Measurements from ENCODE around the gene RNPS1. TPM values are rescaled to one million over a fixed set of nuclear protein-coding genes. Genes with fewer than 3 reads are reported as not detected.

RNPS1 gene
- total and polyA plus RNA-seq, 9 of the 15 experiments (the other 6 are each of a cell fraction or from before 2014, with no cell fraction given) = 44.9 to 338 (median 202) TPM

DNA sequence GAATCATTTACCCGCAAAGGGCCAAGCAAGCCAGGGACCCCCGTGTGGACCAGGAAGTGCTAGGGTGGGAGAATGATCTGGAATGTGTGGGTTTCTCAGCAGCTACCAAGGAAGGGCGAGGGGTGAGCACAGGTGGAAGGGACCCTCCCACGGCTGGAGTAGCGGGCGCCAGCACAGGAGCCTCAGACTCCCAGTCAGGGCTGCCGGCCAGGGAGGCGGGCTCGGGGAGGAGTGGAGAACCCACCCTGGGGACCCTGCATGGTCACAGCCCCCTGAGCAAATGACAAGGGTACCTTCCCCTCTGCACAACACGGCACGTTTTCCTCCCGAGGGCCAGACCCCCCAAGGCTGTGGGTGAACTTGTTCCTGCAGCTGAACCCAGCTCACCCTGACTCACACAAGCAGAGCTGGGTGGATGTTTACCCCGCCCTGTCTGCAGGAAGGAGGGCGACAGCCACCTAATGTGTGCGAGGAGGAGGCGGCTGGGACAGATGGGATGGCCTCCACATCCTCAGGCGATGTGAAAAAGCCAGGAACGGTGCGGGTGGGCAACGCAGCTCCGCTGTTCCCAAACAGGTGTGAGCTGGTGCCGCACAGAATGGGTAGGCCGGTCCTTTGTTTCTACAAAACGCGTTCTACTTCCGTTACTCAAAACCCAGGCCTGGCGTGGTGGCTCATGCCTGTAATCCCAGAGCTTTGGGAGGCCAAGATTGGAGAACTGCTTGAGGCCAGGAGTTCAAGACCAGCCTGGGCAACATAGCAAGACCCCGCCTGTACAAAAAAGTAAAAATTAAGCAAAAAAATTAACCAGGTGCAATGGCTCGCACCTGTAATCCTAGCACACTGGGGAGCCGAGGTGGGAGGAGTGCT is 22.8 kb downstream of the RNPS1 start:
- no peak for FAIRE-seq
- H3K9ac ChIP-seq (ENCODE audit: insufficient read depth in 1 of 2, low read depth in 2 of 2, low read length in 2 of 2) = peak overlapping the region in 1 of 2 experiments; percentile 26; a peak in 1 of 4 replicates
- no peak for DNase-seq (ENCODE audit: extremely low read depth in 1 of 4, low spot score in 3 of 4)
- H4K20me1 ChIP-seq (replicated peaks; ENCODE audit: control insufficient read depth, insufficient read depth, low read length) = no peaks in the 10 kb centered on the region
- in situ Hi-C loops (cut with MboI) = no loop called here
- H3K79me2 ChIP-seq (ENCODE audit: control insufficient read depth, insufficient read depth, low read length) = peaks cover 34% of the 10 kb centered on the region
- no peak overlapping the region for H2AFZ ChIP-seq (ENCODE audit: low read depth, low read length)
- no TSS peak for BruUV-seq (replicated peaks)
- no peak for ATAC-seq
- POLR2A ChIA-PET = interaction anchor here (0.6 to 1.7 kb wide), 9 partner anchors 12 to 830 kb away, joined by 3 to 4 read pairs (median 3); partner anchors contain the start of genes PGP and UNKL
- H3K4me2 ChIP-seq (ENCODE audit: insufficient read depth, low read length) = no peak overlapping the region
- intact Hi-C loops (cut with micrococcal nuclease) = no loop called here
- H3K9me1 ChIP-seq (ENCODE audit: control insufficient read depth, insufficient read depth, low read length) = no peaks in the 10 kb centered on the region
- H3K4me1 ChIP-seq (replicated peaks in 1 of 2; ENCODE audit: control insufficient read depth in 2 of 2, insufficient read depth in 2 of 2, low read length in 2 of 2) = peaks cover 0 to 44% of the 10 kb centered on the region in 2 experiments; a peak in 2 of 5 replicates
- no peaks in the 10 kb centered on the region for H3K9me3 ChIP-seq (replicated peaks; ENCODE audit: control insufficient read depth, insufficient read depth, low read depth, low read length)
- peaks cover 70% of the 10 kb centered on the region; the same call in 2 of the 3 replicates for H3K36me3 ChIP-seq (ENCODE audit: control insufficient read depth, insufficient read depth, low read length)
- WGBS (ENCODE audit: insufficient coverage, low coverage, missing lambda C conversion rate) = 93% methylated on average over 27 of the region's 30 CpGs
- H3K27me3 ChIP-seq (ENCODE audit: control insufficient read depth in 2 of 2, insufficient read depth in 2 of 2, low read length in 2 of 2) = no peaks in the 10 kb centered on the region
- CTCF ChIA-PET (ENCODE audit: low intra/inter-chr PET ratio) = interaction anchor here (0.7 kb wide), 1 partner anchor 16 kb away, joined by 3 read pairs; no protein-coding TSS in a partner anchor
- no peak overlapping the region for H3K27ac ChIP-seq (ENCODE audit: extremely low read depth, low read depth, low read length)
- H3K4me3 ChIP-seq = no peak overlapping the region
- TF ChIP-seq POLR2G (IDR thresholded peaks at IDR 0.05; ENCODE audit: low read depth, low read length) = 0 out of 2 replicates have a peak, but pooled peaks have one; percentile 30
- TF ChIP-seq, protein P1, sequence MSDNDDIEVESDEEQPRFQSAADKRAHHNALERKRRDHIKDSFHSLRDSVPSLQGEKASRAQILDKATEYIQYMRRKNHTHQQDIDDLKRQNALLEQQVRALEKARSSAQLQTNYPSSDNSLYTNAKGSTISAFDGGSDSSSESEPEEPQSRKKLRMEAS (CRISPR knock-in tag; IDR thresholded peaks at IDR 0.05) = no peak
- TF ChIP-seq, protein P2, sequence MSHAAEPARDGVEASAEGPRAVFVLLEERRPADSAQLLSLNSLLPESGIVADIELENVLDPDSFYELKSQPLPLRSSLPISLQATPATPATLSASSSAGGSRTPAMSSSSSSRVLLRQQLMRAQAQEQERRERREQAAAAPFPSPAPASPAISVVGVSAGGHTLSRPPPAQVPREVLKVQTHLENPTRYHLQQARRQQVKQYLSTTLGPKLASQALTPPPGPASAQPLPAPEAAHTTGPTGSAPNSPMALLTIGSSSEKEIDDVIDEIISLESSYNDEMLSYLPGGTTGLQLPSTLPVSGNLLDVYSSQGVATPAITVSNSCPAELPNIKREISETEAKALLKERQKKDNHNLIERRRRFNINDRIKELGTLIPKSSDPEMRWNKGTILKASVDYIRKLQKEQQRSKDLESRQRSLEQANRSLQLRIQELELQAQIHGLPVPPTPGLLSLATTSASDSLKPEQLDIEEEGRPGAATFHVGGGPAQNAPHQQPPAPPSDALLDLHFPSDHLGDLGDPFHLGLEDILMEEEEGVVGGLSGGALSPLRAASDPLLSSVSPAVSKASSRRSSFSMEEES (CRISPR knock-in tag; IDR thresholded peaks at IDR 0.05) = no peak
- no peak for TF ChIP-seq FOXP1 (CRISPR knock-in tag; IDR thresholded peaks at IDR 0.05)
- TF ChIP-seq, protein P3, sequence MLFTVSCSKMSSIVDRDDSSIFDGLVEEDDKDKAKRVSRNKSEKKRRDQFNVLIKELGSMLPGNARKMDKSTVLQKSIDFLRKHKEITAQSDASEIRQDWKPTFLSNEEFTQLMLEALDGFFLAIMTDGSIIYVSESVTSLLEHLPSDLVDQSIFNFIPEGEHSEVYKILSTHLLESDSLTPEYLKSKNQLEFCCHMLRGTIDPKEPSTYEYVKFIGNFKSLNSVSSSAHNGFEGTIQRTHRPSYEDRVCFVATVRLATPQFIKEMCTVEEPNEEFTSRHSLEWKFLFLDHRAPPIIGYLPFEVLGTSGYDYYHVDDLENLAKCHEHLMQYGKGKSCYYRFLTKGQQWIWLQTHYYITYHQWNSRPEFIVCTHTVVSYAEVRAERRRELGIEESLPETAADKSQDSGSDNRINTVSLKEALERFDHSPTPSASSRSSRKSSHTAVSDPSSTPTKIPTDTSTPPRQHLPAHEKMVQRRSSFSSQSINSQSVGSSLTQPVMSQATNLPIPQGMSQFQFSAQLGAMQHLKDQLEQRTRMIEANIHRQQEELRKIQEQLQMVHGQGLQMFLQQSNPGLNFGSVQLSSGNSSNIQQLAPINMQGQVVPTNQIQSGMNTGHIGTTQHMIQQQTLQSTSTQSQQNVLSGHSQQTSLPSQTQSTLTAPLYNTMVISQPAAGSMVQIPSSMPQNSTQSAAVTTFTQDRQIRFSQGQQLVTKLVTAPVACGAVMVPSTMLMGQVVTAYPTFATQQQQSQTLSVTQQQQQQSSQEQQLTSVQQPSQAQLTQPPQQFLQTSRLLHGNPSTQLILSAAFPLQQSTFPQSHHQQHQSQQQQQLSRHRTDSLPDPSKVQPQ (CRISPR knock-in tag; IDR thresholded peaks at IDR 0.05; ENCODE audit: borderline replicate concordance) = no peak
- TF ChIP-seq TOE1 (IDR thresholded peaks at IDR 0.05; ENCODE audit: borderline replicate concordance) = no peak
- no peak for TF ChIP-seq TOE1 (CRISPR knock-in tag; IDR thresholded peaks at IDR 0.05; ENCODE audit: borderline replicate concordance, low read depth)
- TF ChIP-seq BACH1 (tag; IDR thresholded peaks at IDR 0.05) = no peak
- TF ChIP-seq, protein P4, sequence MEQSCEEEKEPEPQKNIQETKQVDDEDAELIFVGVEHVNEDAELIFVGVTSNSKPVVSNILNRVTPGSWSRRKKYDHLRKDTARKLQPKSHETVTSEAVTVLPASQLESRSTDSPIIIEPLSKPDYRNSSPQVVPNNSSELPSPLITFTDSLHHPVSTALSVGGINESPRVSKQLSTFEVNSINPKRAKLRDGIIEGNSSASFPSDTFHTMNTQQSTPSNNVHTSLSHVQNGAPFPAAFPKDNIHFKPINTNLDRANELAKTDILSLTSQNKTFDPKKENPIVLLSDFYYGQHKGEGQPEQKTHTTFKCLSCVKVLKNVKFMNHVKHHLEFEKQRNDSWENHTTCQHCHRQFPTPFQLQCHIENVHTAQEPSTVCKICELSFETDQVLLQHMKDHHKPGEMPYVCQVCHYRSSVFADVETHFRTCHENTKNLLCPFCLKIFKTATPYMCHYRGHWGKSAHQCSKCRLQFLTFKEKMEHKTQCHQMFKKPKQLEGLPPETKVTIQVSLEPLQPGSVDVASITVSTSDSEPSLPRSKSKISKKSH (CRISPR knock-in tag; IDR thresholded peaks at IDR 0.05) = no peak
- no peak for TF ChIP-seq TRIM28 (IDR thresholded peaks at IDR 0.05)
- TF ChIP-seq, protein P5, sequence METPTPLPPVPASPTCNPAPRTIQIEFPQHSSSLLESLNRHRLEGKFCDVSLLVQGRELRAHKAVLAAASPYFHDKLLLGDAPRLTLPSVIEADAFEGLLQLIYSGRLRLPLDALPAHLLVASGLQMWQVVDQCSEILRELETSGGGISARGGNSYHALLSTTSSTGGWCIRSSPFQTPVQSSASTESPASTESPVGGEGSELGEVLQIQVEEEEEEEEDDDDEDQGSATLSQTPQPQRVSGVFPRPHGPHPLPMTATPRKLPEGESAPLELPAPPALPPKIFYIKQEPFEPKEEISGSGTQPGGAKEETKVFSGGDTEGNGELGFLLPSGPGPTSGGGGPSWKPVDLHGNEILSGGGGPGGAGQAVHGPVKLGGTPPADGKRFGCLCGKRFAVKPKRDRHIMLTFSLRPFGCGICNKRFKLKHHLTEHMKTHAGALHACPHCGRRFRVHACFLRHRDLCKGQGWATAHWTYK (CRISPR knock-in tag; IDR thresholded peaks at IDR 0.05) = no peak

Measured in K562 (cell line).